Occipital lobe (tissue), 2 donors: ENCODE data around the gene LRRC28. TPM values are rescaled to one million over a fixed set of nuclear protein-coding genes. Genes with fewer than 3 reads are reported as not detected.

Experiments
- DNase-seq: peaks from one replicate; lab custom pipeline; 2025; lab: John Stamatoyannopoulos, UW
- total RNA-seq: library from RNA; depleted of rRNA; stranded (reverse); fragments of >200 nt; gene quantifications from one replicate; pipeline ENCODE4 v1.2.3, GENCODE V29; 2014

LRRC28 gene
- total RNA-seq, 1 donor from 2014 or later: 40.2 TPM

GRCh38 chr15:99435113-99435695, 183.9 kb downstream of the LRRC28 start:
- no peak for DNase-seq

DNA sequence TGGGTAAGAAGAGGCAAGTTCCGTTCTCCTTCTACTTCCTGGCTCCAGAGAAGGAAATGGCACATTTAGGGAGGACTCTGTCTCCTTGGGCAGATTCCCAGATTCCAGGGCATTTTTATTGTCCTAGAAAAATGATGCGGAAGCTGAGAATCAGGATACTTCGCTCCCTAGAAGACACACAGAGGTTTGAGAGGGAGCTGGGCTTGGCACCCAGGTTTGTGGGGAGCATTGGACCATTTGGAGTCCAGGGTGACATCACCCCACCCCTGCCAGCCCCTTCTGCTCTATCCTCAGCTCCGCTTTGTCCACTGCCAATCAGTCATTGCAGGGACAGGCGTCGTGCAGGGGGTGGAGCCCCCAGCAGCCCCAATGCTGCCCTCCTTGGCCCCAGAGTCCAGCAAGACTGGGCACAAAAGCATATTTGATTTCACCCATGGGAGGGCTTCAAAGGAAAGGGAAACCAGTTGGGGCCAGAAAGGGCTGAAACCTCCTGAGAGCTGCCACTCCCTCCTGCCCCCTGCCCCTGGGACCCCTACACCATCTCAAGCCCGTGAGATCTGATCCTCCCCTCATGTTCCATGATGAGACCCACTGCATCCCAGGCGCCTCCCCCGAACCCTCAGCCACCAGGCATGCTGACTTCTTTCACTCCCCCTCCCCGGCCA, 184.7 kb downstream of the LRRC28 start:
- no peak for DNase-seq

GRCh38 chr15:99436542-99437314, 185.4 kb downstream of the LRRC28 start:
- no peak for DNase-seq

DNA sequence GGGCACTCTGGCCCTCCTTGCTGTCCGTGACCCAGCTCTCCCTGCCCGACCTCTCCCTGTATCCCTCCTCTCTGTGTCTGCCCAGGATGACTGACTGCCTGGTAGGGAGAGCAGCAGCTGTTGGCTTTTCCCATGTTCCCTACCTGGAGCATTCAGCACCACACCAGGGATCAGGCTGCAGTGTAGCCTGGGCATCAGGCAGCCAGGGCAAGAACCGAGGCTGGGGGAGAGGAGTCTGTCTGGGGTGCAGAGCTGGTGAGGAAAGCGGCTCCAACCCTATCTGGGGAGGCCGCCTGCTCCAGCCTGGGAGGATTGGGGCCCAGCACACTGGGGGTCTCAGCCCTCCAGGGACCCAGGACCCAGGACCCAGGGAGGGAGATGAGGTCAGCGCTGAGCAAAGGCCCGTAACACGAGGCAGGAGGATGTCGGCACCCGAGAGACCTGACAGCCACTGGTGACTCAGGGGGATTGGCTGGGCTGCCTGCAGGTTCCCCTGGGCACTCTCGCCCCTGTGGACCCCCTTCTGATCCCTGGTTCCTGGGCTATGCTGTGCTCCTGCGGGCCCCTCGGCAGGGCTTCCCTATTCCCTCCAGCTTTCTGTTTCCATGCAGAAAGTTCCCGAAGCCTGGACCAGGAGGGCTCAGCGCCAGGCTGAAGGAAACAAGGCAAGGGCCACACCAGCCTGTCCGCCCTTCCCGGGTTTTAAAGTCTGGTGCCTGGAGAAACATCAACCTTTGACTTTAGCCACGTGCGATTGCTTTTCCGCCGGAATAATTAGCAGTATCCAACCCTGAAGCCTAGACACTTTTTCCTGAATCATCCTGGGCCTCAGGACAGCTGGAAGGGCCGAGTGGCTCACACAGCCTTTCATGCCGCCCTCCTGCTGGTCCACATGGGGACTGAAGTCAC, 186.3 kb downstream of the LRRC28 start:
- no peak for DNase-seq

GRCh38 chr15:99438224-99438585, 186.9 kb downstream of the LRRC28 start:
- DNase-seq: no peak

DNA sequence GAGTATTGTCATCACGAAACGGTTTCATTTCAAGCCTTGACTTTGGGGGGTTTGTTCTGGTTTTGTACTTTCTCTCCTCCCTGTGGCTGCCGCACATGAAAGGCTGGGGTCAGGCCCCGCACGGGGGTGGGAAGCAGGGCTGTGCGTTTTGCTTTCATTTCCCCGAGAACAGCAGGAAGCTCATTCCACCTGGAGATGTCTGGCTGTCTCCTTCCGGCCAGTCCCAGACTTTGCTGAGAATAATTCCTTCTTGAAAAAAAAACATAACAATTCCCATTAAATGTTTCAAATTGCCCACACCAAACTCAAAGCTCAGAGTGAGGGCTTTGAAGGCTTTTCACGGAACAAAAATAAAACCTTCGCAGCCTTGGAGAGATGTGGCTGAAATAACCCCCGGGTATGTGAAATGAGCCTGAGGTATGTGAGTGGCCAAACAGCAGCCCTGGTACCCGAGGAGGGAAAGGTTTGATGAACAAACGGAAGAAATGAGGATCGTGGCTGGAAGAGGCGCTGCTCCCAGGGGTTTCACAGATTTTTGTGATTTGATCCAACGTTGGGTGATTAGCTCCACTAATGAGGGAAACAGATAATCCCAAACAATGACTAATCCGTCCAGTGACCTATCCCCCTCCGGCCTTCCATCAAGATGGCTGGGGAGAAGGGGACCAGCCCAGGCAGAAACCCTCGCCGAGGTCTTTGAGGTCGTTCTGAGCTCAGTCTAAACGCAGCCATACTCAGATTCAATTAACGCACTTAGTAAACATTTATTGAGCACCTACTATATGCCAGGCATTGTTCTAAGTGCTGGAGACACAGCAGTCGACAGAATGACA, 187.6 kb downstream of the LRRC28 start:
- no peak for DNase-seq

DNA sequence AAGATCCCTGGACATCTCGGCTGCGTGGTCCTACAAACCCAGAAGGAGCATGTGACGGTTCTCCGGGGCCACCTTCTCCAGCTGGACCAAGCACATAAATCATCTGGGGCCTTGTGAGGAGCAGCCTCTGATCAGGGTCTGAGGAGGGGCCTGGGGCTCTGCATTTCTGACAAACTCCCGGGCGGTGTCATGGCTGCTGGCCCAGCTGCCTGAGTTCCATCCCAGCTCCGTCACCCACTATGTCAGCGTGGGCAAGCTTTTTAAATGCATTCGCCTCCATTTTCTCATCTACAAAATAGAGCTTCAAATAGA, 188.2 kb downstream of the LRRC28 start:
- DNase-seq: no peak

GRCh38 chr15:99440029-99440428, 188.7 kb downstream of the LRRC28 start:
- no peak for DNase-seq

Other genes starting within 250 kb of the LRRC28 start
- gene PGPEP1L, start 243.7 kb upstream of the LRRC28 start, total RNA-seq: 0.47 TPM
- gene SYNM, start 146.4 kb upstream of the LRRC28 start, total RNA-seq: 6.6 TPM
- gene TTC23, start 1.9 kb upstream of the LRRC28 start, total RNA-seq: 11.2 TPM